Osteoblast (primary cell): ENCODE results near the gene DHDDS. TPM values are rescaled to one million over a fixed set of nuclear protein-coding genes. Genes with fewer than 3 reads are reported as not detected.

Experiments
- DNase-seq: peaks from one replicate; pipeline ENCODE4 v3.0.0; 2011; ENCODE audit warnings: low spot score, mixed read lengths; ENCODE audit not compliant: insufficient read length; ENCODE audit errors: missing footprints
- H2AFZ ChIP-seq: 2 replicates; pipeline ENCODE4 v1.6.0; 2011; ENCODE audit warnings: mild to moderate bottlenecking, low read length
- H3K27ac ChIP-seq: 2 replicates; pipeline ENCODE4 v1.5.1; 2011; ENCODE audit warnings: mild to moderate bottlenecking, low read depth, low read length, moderate library complexity
- H3K27me3 ChIP-seq: 2 replicates; pipeline ENCODE4 v1.6.0; 2012; ENCODE audit warnings: mild to moderate bottlenecking, control low read depth, inconsistent platforms, low read length, moderate library complexity; ENCODE audit not compliant: insufficient read depth
- H3K36me3 ChIP-seq: 2 replicates; pipeline ENCODE4 v1.5.1; 2011; ENCODE audit warnings: mild to moderate bottlenecking, low read length, control low read depth, moderate library complexity; ENCODE audit not compliant: insufficient read depth
- H3K4me1 ChIP-seq: 2 replicates; pipeline ENCODE4 v1.5.1; 2011; ENCODE audit warnings: mild to moderate bottlenecking, low read length, control low read depth, moderate library complexity; ENCODE audit not compliant: insufficient read depth
- H3K4me2 ChIP-seq: 2 replicates; pipeline ENCODE4 v1.6.0; 2011; ENCODE audit warnings: mild to moderate bottlenecking, low read length; ENCODE audit not compliant: insufficient read depth
- H3K4me3 ChIP-seq: fragments of 200-600 bp; sonication (generic); 3 replicates; pipeline ENCODE4 v1.5.1; 2012; ENCODE audit warnings: mild to moderate bottlenecking, low read length, inconsistent platforms; ENCODE audit not compliant: insufficient read depth
- H3K79me2 ChIP-seq: 2 replicates; pipeline ENCODE4 v1.6.0; 2012; ENCODE audit warnings: mild to moderate bottlenecking, low read length, control low read depth, inconsistent platforms; ENCODE audit not compliant: insufficient read depth
- H3K9me3 ChIP-seq: 2 replicates; pipeline ENCODE4 v1.5.1; 2011; ENCODE audit warnings: low read depth, low read length, control low read depth
- H4K20me1 ChIP-seq: 2 replicates; pipeline ENCODE4 v1.6.0; 2012; ENCODE audit warnings: mild to moderate bottlenecking, low read length, control low read depth; ENCODE audit not compliant: insufficient read depth
- total RNA-seq: library from RNA; depleted of rRNA; stranded (reverse); fragments of >200 nt; gene quantifications from 2 replicates; pipeline ENCODE4 v1.2.3, GENCODE V29; 2012
- TF ChIP-seq, protein P1 (sequence below): IDR thresholded peaks from 2 replicates; pipeline ENCODE4 v1.5.1; 2011; ENCODE audit warnings: mild to moderate bottlenecking, low read depth, low read length, moderate library complexity; ENCODE audit errors: extremely low read depth

The DHDDS gene
- total RNA-seq, 1 donor: 63.3 TPM

DNA sequence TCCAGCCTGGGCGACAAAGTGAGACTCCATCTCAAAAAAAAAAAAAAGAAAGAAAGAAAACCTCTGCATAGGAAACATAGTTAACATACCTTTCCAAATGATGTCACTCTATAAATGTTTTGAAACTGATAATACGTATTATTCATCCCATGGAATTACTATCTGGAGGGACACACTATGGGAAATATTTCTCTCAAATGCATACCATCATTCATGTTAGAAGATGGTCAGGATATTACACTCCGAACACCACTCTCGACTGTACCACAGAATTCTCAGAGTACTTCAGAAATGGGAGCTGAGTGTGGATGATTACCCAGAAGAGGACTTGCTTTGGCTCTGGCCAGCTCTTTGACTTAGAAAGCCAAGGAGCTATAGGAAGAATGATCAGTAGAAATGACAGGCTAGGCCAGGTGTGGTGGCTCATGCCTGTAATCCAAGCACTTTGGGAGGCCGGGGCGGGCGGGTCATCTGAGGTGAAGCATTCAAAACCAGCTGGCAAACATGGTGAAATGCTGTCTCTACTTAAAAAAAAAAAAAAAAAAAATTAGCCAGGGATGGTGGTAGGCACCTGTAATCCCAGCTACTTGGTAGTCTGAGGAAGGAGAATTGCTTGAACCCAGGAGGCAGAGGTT lies 26.7 kb upstream of the DHDDS start:
- peak overlapping the region; percentile 47 for H3K27ac ChIP-seq
- peak; percentile 82 for DNase-seq
- no peaks in the 10 kb centered on the region for H3K9me3 ChIP-seq
- H2AFZ ChIP-seq: no peak overlapping the region
- peaks cover 4% of the 10 kb centered on the region for H3K4me1 ChIP-seq
- H3K27me3 ChIP-seq: peaks cover 16% of the 10 kb centered on the region
- no peaks in the 10 kb centered on the region for H3K79me2 ChIP-seq
- no peak overlapping the region for H3K4me3 ChIP-seq
- peak overlapping the region; percentile 44 for H3K4me2 ChIP-seq
- TF ChIP-seq, protein P1, sequence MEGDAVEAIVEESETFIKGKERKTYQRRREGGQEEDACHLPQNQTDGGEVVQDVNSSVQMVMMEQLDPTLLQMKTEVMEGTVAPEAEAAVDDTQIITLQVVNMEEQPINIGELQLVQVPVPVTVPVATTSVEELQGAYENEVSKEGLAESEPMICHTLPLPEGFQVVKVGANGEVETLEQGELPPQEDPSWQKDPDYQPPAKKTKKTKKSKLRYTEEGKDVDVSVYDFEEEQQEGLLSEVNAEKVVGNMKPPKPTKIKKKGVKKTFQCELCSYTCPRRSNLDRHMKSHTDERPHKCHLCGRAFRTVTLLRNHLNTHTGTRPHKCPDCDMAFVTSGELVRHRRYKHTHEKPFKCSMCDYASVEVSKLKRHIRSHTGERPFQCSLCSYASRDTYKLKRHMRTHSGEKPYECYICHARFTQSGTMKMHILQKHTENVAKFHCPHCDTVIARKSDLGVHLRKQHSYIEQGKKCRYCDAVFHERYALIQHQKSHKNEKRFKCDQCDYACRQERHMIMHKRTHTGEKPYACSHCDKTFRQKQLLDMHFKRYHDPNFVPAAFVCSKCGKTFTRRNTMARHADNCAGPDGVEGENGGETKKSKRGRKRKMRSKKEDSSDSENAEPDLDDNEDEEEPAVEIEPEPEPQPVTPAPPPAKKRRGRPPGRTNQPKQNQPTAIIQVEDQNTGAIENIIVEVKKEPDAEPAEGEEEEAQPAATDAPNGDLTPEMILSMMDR: no peak
- H3K36me3 ChIP-seq: no peaks in the 10 kb centered on the region
- H4K20me1 ChIP-seq: peaks cover 2% of the 10 kb centered on the region

DNA sequence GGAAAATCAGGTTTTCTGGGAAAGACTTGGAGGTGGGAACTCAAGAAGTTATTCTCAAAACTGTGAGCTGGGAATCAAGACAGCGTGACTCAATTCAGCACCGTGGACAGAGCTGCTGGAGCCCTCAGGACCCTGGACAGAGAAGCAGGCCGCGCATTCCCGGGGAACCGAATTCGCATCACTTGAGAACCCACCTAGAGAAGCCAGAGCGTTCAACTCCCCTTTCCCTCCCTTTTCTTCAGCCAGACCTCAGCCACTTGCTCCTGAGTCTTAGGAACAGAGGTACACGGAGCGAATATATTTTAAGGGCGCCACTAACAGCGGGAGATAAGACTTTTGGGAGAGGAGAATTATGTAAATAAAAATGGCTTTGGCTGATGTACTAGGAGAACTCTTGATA lies 23.5 kb upstream of the DHDDS start:
- H3K36me3 ChIP-seq: no peaks in the 10 kb centered on the region
- H4K20me1 ChIP-seq: peaks cover 2% of the 10 kb centered on the region
- TF ChIP-seq, protein P1: no peak
- H3K4me3 ChIP-seq: no peak overlapping the region
- no peaks in the 10 kb centered on the region for H3K9me3 ChIP-seq
- no peak overlapping the region for H3K4me2 ChIP-seq
- H3K27ac ChIP-seq: no peak overlapping the region
- H3K27me3 ChIP-seq: peaks cover 48% of the 10 kb centered on the region
- DNase-seq: peak; percentile 96
- peaks cover 4% of the 10 kb centered on the region for H3K4me1 ChIP-seq
- no peak overlapping the region for H2AFZ ChIP-seq
- H3K79me2 ChIP-seq: no peaks in the 10 kb centered on the region

DNA sequence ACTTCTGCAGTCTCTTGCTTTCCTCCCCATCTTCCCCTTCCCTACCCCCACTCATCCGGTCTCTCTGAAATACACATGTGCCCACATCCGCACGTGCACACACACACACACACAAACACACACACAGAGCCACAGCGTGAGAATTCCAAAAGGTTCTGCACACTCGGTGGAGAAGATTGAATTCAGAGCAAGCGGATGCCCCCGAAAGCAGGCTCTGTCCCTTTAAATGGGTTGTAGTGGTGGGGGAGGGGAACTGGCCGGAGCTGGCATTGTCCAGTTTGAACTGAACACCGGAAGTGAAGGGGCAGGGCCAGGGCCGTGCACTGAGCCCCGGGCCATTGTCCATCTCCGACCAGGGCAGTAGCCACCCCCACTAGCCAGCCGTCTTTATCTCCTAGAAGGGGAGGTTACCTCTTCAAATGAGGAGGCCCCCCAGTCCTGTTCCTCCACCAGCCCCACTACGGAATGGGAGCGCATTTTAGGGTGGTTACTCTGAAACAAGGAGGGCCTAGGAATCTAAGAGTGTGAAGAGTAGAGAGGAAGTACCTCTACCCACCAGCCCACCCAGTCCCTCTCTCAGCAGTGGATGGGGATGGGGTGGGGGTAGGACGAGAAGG lies 22.8 kb upstream of the DHDDS start:
- no peaks in the 10 kb centered on the region for H3K79me2 ChIP-seq
- no peak overlapping the region for H3K27ac ChIP-seq
- H4K20me1 ChIP-seq: peaks cover 2% of the 10 kb centered on the region
- no peak overlapping the region for H3K4me2 ChIP-seq
- peaks cover 54% of the 10 kb centered on the region for H3K27me3 ChIP-seq
- peak; percentile 46 for DNase-seq
- TF ChIP-seq, protein P1: no peak
- H3K9me3 ChIP-seq: no peaks in the 10 kb centered on the region
- no peaks in the 10 kb centered on the region for H3K36me3 ChIP-seq
- H3K4me3 ChIP-seq: no peak overlapping the region
- no peak overlapping the region for H2AFZ ChIP-seq
- H3K4me1 ChIP-seq: no peaks in the 10 kb centered on the region

DNA sequence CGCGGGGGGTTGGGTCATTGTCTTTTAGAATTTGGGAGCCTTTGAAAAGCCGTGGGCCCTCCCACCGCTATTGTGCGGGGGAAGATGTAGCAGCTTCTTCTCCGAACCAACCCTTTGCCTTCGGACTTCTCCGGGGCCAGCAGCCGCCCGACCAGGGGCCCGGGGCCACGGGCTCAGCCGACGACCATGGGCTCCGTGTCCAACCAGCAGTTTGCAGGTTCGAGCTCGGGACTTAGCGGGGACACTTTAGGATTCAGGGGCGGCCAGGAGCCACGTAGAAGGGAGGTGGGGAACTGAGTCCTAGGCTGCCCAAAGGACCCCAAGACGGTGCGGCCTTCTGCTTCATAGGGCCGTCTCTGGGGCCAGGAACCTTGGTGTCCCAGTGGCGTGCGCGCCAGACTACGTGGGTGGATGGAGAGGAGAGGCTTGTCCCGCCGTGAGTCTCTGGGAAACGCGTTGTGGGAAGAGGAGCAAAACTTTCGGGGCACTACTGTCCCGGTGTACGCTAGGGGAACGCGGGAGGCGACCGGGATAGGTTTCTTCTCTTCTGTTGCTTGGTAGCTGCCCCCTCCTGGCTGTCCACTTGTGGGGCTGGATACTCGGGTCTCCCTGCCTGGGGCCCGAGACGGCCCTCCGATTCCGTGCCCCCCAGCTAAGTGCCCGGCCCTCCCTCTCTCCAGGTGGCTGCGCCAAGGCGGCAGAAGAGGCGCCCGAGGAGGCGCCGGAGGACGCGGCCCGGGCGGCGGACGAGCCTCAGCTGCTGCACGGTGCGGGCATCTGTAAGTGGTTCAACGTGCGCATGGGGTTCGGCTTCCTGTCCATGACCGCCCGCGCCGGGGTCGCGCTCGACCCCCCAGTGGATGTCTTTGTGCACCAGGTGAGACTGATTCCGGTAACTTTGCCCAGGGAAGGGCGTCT lies 21.2 kb upstream of the DHDDS start, which contains the start of gene LIN28A:
TSS of gene LIN28A (plus strand) at position 112 of the 918 bp plus-strand sequence. CDS start at position 187, 75 bp downstream.
- Histone ChIP-seq H2AFZ (no peak within 1 kb of the TSS), H3K4me1 (no peaks in the 10 kb centered on the region), H3K36me3 (no peaks in the 10 kb centered on the region), H3K27me3 (peaks cover 69% of the 10 kb centered on the region), H4K20me1 (peaks cover 2% of the 10 kb centered on the region), H3K4me3 (no peak within 1 kb of the TSS), H3K4me2 (no peak within 1 kb of the TSS), H3K79me2 (no peaks in the 10 kb centered on the region), H3K9me3 (no peaks in the 10 kb centered on the region), H3K27ac (no peak within 1 kb of the TSS)
- peak; percentile 31 for DNase-seq
- TF ChIP-seq, protein P1: no peak
